Panc1 (cell line): ENCODE measurements around the gene TMOD4. TPM values are rescaled to one million over a fixed set of nuclear protein-coding genes. Genes with fewer than 3 reads are reported as not detected.

Experiments
- ATAC-seq: fragments of 200-7000 bp; cut with Tn5 transposase; 2 replicates; pipeline ENCODE4 v1.9.1; 2020; ENCODE audit warnings: mild to moderate bottlenecking, moderate library complexity
- BruUV-seq: library from RNA; stranded (reverse); fragments of 400-500 nt; replicated peaks from 2 replicates; lab custom pipeline; 2021; lab: Mats Ljungman, UMichigan
- CTCF ChIA-PET: fragments of 300-600 bp; sonication (Branson Sonifier 250); formaldehyde crosslinking; loops from one replicate; lab custom pipeline; 2022; ENCODE audit warnings: antibody characterized with exemption; lab: Charles Lee
- POLR2A ChIA-PET: fragments of 300-600 bp; sonication (Branson Sonifier 250); formaldehyde crosslinking; loops from one replicate; lab custom pipeline; 2022; ENCODE audit warnings: antibody characterized with exemption; lab: Charles Lee
- DNase-seq: peaks from one replicate; pipeline ENCODE4 v3.0.0-alpha.2; 2010; ENCODE audit warnings: low read depth, low spot score
- H3K27ac ChIP-seq: 2 replicates; pipeline ENCODE4 v1.5.1; 2011; ENCODE audit warnings: mild to moderate bottlenecking, low read length, inconsistent platforms
- H3K27me3 ChIP-seq: fragments of 200-500 bp; sonication (Bioruptor generic); 2 replicates; pipeline ENCODE4 v1.6.0; 2014; ENCODE audit warnings: low read length, inconsistent platforms; ENCODE audit not compliant: control insufficient read depth, insufficient read depth
- H3K36me3 ChIP-seq: fragments of 200-500 bp; sonication (Bioruptor generic); 2 replicates; pipeline ENCODE4 v1.5.1; 2014; ENCODE audit warnings: inconsistent platforms, mild to moderate bottlenecking, low read length, moderate library complexity; ENCODE audit not compliant: control insufficient read depth, insufficient read depth
- H3K4me1 ChIP-seq: 2 replicates; pipeline ENCODE4 v1.5.1; 2011; ENCODE audit warnings: inconsistent platforms, mild to moderate bottlenecking, low read length, moderate library complexity; ENCODE audit not compliant: control insufficient read depth, insufficient read depth
- H3K4me3 ChIP-seq, 2 experiments: 2 replicates each; pipeline ENCODE4 v1.5.1; 2011 to 2012; ENCODE audit warnings: low read depth in 2 of 2, low read length in 2 of 2, mild to moderate bottlenecking in 2 of 2, inconsistent platforms in 1 of 2, moderate library complexity in 1 of 2
- H3K9me3 ChIP-seq: fragments of 200-500 bp; sonication (Bioruptor generic); 2 replicates; pipeline ENCODE4 v1.5.1; 2014; ENCODE audit warnings: low read depth, mild to moderate bottlenecking, inconsistent platforms, low read length, moderate library complexity; ENCODE audit not compliant: control insufficient read depth, insufficient read depth
- CTCF ChIP-seq: fragments of 450-650 bp; IDR thresholded peaks from 2 replicates; pipeline ENCODE4 v1.5.1; 2017; ENCODE audit warnings: mild to moderate bottlenecking
- POLR2AphosphoS5 ChIP-seq: IDR thresholded peaks from 2 replicates; pipeline ENCODE4 v1.6.1; 2012; ENCODE audit warnings: mild to moderate bottlenecking, low read depth, low read length, moderate library complexity
- SIN3A ChIP-seq: IDR thresholded peaks from 2 replicates; pipeline ENCODE4 v1.6.1; 2012; ENCODE audit warnings: low read depth, mild to moderate bottlenecking, low read length, moderate library complexity, borderline replicate concordance; ENCODE audit not compliant: insufficient read depth
- TCF7L2 ChIP-seq: IDR thresholded peaks from 2 replicates; pipeline ENCODE4 v1.6.1; 2011; ENCODE audit warnings: mild to moderate bottlenecking, low read depth, low read length, inconsistent platforms
- in situ Hi-C: cut with HindIII; loops from 2 replicates; pipeline ENCODE4 v1.10.0; 2016; ENCODE audit warnings: low sequenced_read_pairs, low pct_unique_long_range_greater_than_20kb
- intact Hi-C: fragments of 100-400 bp; cut with micrococcal nuclease; formaldehyde crosslinking; loops from one replicate; pipeline ENCODE4 v1.10.0; 2022; ENCODE audit not compliant: unreplicated experiment
- total RNA-seq: library from RNA; stranded (reverse); gene quantifications from one replicate; pipeline ENCODE4 v1.2.1, GENCODE V29; 2021; ENCODE audit not compliant: unreplicated experiment
- TF ChIP-seq, protein P1 (sequence below), 2 experiments: IDR thresholded peaks; 2 replicates each; pipeline ENCODE4 v1.6.1; 2011 to 2012; ENCODE audit warnings: low read depth in 2 of 2, control low read depth in 1 of 2, low read length in 1 of 2, mild to moderate bottlenecking in 1 of 2, moderate library complexity in 1 of 2; ENCODE audit not compliant: insufficient read depth in 1 of 2

TMOD4 gene
- total RNA-seq, 1 experiment from 2014 or later: 0.80 TPM

DNA sequence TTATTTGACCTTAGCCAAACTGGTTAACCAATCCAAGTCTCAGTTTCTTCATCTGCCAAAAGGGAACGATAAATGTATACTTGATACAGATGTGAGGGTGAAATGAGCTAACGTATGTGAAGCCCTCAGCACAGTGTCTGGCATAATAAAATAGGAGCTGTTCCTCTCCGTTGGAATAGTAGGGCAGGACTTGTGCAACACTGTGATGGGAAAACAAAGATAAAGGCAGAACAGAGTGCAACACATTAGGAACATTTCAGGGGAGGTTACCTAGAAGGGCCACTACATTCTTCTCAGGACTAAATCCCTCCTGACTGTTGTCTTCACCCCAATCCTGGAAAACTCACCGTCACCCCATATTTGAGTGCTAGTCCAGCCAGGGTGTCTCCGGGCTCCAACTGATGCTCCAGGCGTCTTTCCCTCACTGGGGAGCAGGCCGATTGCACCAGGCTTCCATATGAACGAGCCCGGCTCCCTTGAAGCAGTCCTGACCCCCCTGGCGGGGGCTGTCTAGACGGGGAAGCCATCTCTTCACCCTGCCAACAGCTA, 11.0 kb downstream of the TMOD4 start:
- TF ChIP-seq, protein P1, sequence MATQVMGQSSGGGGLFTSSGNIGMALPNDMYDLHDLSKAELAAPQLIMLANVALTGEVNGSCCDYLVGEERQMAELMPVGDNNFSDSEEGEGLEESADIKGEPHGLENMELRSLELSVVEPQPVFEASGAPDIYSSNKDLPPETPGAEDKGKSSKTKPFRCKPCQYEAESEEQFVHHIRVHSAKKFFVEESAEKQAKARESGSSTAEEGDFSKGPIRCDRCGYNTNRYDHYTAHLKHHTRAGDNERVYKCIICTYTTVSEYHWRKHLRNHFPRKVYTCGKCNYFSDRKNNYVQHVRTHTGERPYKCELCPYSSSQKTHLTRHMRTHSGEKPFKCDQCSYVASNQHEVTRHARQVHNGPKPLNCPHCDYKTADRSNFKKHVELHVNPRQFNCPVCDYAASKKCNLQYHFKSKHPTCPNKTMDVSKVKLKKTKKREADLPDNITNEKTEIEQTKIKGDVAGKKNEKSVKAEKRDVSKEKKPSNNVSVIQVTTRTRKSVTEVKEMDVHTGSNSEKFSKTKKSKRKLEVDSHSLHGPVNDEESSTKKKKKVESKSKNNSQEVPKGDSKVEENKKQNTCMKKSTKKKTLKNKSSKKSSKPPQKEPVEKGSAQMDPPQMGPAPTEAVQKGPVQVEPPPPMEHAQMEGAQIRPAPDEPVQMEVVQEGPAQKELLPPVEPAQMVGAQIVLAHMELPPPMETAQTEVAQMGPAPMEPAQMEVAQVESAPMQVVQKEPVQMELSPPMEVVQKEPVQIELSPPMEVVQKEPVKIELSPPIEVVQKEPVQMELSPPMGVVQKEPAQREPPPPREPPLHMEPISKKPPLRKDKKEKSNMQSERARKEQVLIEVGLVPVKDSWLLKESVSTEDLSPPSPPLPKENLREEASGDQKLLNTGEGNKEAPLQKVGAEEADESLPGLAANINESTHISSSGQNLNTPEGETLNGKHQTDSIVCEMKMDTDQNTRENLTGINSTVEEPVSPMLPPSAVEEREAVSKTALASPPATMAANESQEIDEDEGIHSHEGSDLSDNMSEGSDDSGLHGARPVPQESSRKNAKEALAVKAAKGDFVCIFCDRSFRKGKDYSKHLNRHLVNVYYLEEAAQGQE (IDR thresholded peaks at IDR 0.05; ENCODE audit: insufficient read depth in 1 of 2, low read depth in 2 of 2, low read length in 1 of 2): no peak
- TF ChIP-seq POLR2AphosphoS5 (no peak), SIN3A (no peak), CTCF (no peak), TCF7L2 (no peak)
- no peak for DNase-seq
- in situ Hi-C loops (no loop called here), intact Hi-C loops (no loop called here)
- POLR2A ChIA-PET: interaction anchor here (0.5 kb wide), 1 partner anchor 44 kb away, joined by 5 read pairs; no protein-coding TSS in a partner anchor
- Histone ChIP-seq H3K27me3 (no peaks in the 10 kb centered on the region), H3K4me1 (peaks cover 16% of the 10 kb centered on the region), H3K4me3 (peak overlapping the region; percentile 83 to 92), H3K9me3 (no peaks in the 10 kb centered on the region), H3K27ac (peak overlapping the region; percentile 99), H3K36me3 (peaks cover 9% of the 10 kb centered on the region)
- CTCF ChIA-PET: interaction anchor here (0.5 to 1.1 kb wide), 3 partner anchors 9 to 188 kb away, joined by 3 to 5 read pairs (median 4); no protein-coding TSS in a partner anchor
- no TSS peak for BruUV-seq
- no peak; the same call in 1 of the 2 replicates for ATAC-seq

DNA sequence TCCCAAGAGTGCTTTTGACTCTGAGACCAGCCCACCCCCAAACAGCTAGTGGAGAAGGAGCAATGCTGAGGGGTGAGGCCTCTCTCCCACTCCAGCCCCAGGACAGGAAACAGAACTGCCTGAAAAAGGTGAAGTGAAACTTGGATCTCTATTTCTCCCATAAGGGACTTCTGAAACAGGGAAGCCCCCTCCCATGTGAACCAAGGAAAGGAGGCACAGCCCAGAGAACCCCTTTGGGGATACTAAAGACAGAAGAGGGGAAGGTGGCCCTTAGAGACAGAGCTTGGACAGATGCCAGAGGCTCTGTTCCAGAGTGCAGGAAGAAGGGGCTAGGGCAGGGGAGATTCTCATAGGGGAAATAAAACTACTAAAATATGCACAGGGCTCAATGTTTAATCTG, 16.4 kb downstream of the TMOD4 start:
- POLR2A ChIA-PET: no interaction called here

GRCh38 chr1:151158751-151159251, 17.0 kb downstream of the TMOD4 start:
- TF ChIP-seq, protein P1 (IDR thresholded peaks at IDR 0.05; ENCODE audit: insufficient read depth in 1 of 2, low read depth in 2 of 2, low read length in 1 of 2): no peak
- TF ChIP-seq CTCF (no peak), POLR2AphosphoS5 (no peak), TCF7L2 (no peak), SIN3A (no peak)
- Histone ChIP-seq H3K27me3 (no peaks in the 10 kb centered on the region), H3K9me3 (no peaks in the 10 kb centered on the region), H3K36me3 (no peaks in the 10 kb centered on the region; the same call in 1 of the 2 replicates), H3K4me3 (no peak overlapping the region), H3K4me1 (no peaks in the 10 kb centered on the region), H3K27ac (no peak overlapping the region)
- no peak for ATAC-seq
- POLR2A ChIA-PET: no interaction called here
- intact Hi-C loops (no loop called here), in situ Hi-C loops (no loop called here)
- no peak for DNase-seq
- CTCF ChIA-PET: no interaction called here
- no TSS peak for BruUV-seq

More for the DNA sequence above, 16.4 kb downstream of the TMOD4 start:
- Histone ChIP-seq H3K27ac (no peak overlapping the region), H3K36me3 (no peaks in the 10 kb centered on the region; the same call in 1 of the 2 replicates), H3K27me3 (no peaks in the 10 kb centered on the region), H3K4me1 (peaks cover 2% of the 10 kb centered on the region), H3K9me3 (no peaks in the 10 kb centered on the region), H3K4me3 (no peak overlapping the region)
- BruUV-seq: no TSS peak
- DNase-seq: no peak
- ATAC-seq: no peak
- CTCF ChIA-PET: interaction anchor here (0.6 kb wide), 1 partner anchor 64 kb away, joined by 5 read pairs; no protein-coding TSS in a partner anchor
- TF ChIP-seq SIN3A: no peak
- TF ChIP-seq TCF7L2: no peak
- in situ Hi-C loops (no loop called here), intact Hi-C loops (no loop called here)
